ENCODE measurements around the gene GDAP1L1.

- TF ChIP-seq EZH2 (IDR thresholded peaks at IDR 0.05; ENCODE audit: low read length, missing control alignments) (no peak), CTCF (conservative IDR thresholded peaks at IDR 0.05 in 1 of 2, IDR thresholded peaks at IDR 0.05 in 1 of 2; ENCODE audit: low read depth in 1 of 2, low read length in 2 of 2) (no peak)
Measured at GRCh38 chr20:44208165-44208564, 38.9 kb upstream of the GDAP1L1 start.
